NCI-H128 (cell line): ENCODE results near the gene SPRED1.
"Not testable (repeated sequence)": the region's sequence is repeated elsewhere in the genome, so short reads cannot be mapped to it uniquely, and the experiment has no call there.

ENCODE experiments used
- DNase-seq: peaks from one replicate; lab custom pipeline; 2025; ENCODE audit not compliant: unreplicated experiment; lab: John Stamatoyannopoulos, UW

The SPRED1 gene

DNA sequence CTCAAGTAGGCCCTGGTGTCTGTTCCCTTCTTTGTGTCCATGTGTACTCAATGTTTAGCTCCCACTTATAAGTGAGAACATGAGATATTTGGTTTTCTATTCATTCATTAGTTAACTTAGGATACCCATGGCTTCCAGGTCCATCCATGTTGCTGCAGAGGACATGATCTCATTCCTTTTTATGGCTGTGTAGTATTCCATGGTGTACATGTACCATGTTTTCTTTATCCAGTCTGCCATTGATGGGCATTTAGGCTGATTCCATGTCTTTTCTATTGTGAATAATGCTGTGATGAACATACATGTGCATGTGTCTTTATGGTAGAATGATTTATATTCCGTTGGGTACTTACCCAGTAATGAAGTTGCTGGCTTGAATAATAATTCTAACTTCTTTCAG, 24.6 kb downstream of the SPRED1 start:
- not testable (repeated sequence) for DNase-seq

DNA sequence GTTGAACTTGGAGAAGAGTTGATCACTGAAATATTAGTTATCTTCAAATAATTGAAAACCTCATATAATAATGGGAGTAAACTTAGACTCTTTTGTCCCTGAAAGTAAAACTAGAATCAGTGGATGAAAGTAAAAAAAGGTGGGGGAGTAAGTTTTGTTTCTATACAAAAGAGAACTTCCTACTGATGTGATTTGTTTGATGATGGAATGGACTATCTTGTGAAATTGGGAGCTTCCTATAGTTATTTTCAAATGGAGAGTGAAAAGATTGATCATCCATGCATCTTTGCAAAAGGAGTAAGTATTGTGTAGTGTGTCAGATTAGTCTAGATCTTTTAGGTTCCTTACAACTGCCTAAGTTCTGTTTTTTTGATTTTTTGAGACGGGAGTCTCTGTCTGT, 28.4 kb downstream of the SPRED1 start:
- no peak for DNase-seq

GRCh38 chr15:38283010-38283409, 30.4 kb downstream of the SPRED1 start:
- DNase-seq, result no peak

DNA sequence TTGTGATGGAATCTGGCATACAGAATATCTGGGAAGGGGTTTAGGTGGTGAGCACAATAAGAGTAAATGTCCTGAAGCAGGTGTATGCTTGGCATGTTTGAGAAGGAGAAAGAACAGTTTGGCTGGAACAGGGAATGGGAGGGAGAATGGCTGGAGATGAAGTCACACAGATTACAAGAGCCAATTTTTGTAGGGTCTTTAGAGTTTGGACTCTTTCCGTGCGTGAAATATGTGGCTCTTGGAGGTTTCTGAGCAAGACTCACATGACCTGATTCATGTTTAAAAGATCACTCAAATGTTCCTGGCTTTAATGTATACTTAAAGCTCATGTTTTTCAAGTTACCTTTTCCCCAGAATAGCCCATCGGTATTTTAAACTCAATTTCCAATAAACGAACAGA, 32.8 kb downstream of the SPRED1 start:
- DNase-seq, result no peak

DNA sequence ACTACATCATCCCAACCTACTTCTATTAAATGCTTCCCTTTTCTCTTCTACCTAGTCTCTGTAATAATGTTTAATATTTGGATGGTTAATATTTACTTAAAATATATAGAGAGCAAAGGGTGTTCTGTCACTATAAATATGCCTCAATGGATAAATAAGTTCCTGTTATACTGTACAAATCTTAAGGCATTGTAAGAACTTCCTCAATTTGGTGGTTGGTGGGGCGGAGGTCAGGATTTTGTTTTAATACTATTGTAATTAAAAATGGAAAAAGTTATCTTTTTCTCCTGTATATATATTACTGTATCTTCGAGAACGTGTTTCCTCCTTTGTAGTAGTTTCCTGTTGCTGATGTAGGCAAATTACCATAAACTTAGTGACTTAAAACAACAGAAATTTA, 41.5 kb downstream of the SPRED1 start:
- DNase-seq, result no peak

DNA sequence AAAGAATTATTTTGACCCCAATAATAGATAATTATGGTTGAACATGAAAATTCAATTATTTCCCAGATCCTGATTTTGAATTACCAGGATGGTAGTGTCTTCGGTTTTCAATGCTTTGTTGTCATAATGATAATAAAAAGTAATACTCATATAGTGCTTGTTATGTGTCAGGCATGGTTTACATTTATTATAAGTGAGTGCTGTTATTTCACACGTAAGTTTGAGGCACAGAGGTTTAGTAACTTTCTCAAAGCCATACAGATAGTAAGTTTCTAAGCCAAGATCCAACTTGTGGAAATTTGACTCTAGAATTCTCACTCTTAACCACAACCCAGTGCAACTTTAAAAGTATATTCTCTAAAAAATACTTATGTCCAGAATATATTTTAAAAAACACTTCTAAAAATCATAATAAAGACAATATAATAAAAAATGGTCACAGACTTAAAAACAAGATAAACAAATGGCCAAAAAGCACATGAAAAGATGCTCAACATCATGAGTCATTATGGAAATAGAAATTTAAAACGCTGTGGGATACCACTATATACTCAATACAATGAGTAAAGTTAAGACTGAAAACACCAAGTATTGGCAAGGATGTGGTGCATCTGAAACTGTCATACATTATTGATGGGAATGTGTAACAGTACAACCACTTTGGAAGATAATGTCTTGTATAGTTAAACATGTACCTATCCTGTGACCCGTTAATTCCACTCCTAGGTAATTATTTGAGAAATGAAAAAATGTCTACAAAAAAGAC, 45.2 kb downstream of the SPRED1 start:
- DNase-seq, result no peak

GRCh38 chr15:38299216-38299615, 46.6 kb downstream of the SPRED1 start:
- DNase-seq, result no peak

- no peak for DNase-seq
These were observed 47.8 kb downstream of the SPRED1 start for GRCh38 chr15:38300395-38300794.

- no peak for DNase-seq
These were observed 51.8 kb downstream of the SPRED1 start for GRCh38 chr15:38304481-38304880.

DNA sequence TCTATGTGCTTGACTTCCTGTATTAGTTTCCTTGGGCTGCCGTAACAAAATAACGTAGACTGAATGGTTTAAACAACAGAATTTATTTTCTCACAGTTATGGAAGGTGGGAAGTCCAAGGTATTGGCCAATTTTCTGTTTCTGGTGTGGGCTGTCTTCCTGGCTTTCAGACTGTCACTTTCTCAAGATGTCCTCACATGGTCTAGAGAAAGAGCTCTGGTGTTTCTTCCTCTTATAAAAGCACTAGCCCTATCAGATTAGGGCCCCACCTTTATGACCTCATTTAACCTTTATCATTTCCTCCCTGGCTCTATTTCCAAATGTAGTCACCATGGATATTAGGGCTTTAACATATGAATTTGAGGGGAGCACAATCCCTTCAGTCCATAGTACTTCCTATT, 54.6 kb downstream of the SPRED1 start:
- no peak for DNase-seq

DNA sequence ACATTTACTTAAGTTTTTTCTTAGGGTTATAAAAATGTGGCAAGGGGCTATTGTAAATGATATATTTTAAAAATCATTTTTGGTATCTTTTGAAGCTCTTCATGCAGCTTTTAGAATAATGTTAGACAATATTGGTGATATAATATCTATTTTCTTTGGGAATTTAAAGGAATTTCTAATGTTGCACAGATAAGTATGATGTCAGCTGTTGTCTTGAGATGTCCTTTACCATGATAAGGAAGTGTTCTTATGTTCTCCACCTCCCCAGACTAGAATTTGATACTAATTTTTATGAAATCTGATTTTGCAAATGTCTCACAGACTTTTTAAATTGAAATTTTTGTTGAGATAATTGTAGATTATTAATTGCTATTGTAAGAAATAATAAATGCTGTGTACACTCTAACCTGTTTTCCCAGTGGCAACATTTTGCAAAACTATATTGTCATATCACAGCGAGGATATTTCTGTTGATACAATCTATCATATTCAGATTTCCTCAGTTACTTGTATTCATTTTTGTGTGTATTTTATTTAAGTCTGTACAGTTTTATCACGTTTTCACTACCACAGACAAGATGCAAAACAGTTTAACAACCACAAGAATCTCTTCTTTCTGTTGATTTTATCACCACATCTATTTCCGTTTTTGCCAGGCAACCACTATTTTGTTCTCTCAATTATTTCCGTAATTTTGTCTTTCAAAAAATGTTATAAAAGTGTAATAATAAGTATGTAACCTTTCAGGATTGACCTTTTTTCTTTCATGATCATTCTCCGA, 55.4 kb downstream of the SPRED1 start:
- DNase-seq, result no peak

DNA sequence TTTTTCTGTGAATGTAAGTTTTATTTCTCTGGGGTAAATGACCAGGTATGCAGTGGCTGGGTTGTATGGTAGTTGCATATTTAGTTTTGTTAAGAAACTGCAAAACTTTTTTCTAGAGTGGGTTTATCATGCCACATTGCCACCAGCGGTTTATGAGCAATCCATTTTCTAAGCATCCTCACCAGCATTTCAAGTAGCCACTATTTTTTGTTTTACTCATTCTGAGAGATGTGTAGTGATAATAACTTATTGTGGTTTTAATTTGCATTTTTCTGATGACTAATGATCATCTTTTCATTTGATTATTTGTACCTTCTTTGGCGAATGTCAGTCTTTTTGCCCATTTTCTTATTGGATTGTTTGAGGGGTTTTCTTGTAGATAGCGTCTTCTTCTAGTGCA, 56.2 kb downstream of the SPRED1 start:
- DNase-seq, result no peak

- DNase-seq, result no peak
These were observed 59.6 kb downstream of the SPRED1 start for GRCh38 chr15:38312190-38312589.

- DNase-seq, result no peak
These were observed 63.7 kb downstream of the SPRED1 start for GRCh38 chr15:38316311-38316710.

GRCh38 chr15:38320181-38320580, 67.5 kb downstream of the SPRED1 start:
- DNase-seq, result no peak

DNA sequence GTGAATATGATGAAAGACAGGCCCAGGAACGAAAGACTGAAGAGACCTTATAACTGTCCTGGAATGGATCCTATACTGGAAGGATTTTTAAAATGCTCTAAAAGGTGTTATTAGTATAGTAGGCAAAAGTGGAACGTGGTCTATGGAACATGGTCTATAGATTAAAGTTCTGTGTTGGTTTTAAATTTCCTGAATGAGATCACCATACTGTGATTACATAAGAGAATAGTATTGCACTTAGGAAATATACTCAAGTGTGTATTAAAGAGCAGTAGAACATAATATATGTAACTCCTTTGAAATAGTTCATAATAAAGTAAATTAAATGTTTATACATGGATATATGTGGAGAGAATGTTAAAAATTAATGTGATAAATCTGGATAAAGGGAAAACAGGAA, 68.2 kb downstream of the SPRED1 start:
- no peak for DNase-seq

GRCh38 chr15:38323895-38324294, 71.3 kb downstream of the SPRED1 start:
- no peak for DNase-seq

GRCh38 chr15:38324939-38325647, 72.5 kb downstream of the SPRED1 start:
- no peak for DNase-seq

- no peak for DNase-seq
These were observed 73.0 kb downstream of the SPRED1 start for GRCh38 chr15:38325648-38325990.

DNA sequence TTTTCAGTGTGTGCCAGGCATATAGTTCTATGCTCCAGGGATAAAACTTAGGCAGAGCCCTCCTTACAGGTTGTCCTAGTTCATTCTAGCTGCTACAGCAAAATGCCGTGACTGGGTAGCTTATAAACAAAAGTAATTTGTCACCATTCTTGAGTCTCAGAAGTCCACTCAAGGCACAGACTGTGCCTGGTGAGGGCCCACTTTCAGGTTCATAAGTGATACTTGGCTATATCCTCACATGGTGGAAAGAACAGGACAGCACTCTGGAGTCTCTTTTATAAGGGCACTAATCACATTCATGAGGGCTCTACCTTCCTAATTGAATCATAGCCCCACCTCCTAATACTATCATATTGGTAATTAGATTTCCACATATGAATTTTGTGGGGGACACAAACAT, 80.1 kb downstream of the SPRED1 start:
- no peak for DNase-seq

- DNase-seq, result no peak
These were observed 82.5 kb downstream of the SPRED1 start for GRCh38 chr15:38335116-38335515.

- DNase-seq, result no peak
These were observed 91.7 kb downstream of the SPRED1 start for GRCh38 chr15:38344351-38344750.
